GM10266 (cell line): ENCODE measurements around the gene ELAVL4.

Experiments
- DNase-seq: peaks from one replicate; pipeline ENCODE4 v3.0.0; 2012; ENCODE audit errors: extremely low spot score
- TF ChIP-seq, protein P1 (sequence below): IDR thresholded peaks from 2 replicates; pipeline ENCODE4 v1.5.1; 2012; ENCODE audit warnings: mild to moderate bottlenecking, low read depth; ENCODE audit not compliant: control insufficient read depth, insufficient read depth; ENCODE audit errors: missing control alignments

Gene ELAVL4

DNA sequence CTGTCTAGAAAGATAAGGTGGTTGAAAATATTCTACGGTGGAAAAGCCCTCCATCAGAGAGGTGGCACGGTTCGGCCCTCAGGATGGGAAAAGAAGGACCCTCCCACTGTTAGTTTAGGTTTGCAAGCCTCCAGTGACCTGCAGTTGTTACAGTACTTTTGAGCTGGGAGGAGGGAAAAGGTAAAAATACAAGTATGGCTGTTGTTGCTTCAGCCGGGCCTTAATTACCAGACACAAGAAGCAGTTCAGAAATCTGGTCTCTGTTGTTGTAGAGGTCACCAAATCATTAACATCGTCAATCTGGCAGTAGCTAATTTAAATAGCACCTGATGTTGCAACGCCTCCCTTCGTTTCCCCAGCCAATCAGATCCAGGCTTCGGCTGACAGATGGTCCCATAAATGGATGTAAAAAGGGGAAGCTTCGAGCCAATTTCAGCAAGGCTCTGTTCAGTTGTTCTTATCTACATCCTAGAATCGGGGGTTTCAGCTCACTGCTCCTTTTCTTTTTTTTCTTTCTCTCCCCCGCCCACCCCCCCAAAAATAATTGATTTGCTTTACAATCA, at the start of gene ELAVL4:
TSS of gene ELAVL4 (plus strand) at position 424 of the 563 bp plus-strand sequence. CDS start 270 bp downstream, outside the sequence.
- no peak for DNase-seq

DNA sequence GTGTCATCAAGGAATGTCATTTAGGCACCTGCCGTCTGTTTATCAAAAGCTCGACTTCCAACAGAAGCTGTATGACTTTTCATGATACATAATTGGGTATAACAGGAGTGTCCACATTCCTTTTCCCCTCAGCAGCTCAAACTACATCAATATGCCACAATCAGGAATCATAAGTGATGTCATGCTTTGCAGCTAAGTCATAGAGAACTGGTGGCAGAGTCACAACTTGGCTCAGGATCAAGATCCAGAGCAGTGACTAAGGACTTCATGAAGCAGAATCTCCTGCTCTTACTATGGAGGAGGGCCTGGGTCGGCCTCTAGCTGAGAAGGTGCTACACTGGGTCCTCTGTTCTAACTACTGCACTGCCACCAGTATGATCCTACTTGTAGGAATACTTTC, 48.4 kb upstream of the ELAVL4 start:
- DNase-seq = no peak
- TF ChIP-seq, protein P1, sequence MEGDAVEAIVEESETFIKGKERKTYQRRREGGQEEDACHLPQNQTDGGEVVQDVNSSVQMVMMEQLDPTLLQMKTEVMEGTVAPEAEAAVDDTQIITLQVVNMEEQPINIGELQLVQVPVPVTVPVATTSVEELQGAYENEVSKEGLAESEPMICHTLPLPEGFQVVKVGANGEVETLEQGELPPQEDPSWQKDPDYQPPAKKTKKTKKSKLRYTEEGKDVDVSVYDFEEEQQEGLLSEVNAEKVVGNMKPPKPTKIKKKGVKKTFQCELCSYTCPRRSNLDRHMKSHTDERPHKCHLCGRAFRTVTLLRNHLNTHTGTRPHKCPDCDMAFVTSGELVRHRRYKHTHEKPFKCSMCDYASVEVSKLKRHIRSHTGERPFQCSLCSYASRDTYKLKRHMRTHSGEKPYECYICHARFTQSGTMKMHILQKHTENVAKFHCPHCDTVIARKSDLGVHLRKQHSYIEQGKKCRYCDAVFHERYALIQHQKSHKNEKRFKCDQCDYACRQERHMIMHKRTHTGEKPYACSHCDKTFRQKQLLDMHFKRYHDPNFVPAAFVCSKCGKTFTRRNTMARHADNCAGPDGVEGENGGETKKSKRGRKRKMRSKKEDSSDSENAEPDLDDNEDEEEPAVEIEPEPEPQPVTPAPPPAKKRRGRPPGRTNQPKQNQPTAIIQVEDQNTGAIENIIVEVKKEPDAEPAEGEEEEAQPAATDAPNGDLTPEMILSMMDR = no peak

More for the DNA sequence above, at the start of gene ELAVL4:
- TF ChIP-seq, protein P1 = no peak

DNA sequence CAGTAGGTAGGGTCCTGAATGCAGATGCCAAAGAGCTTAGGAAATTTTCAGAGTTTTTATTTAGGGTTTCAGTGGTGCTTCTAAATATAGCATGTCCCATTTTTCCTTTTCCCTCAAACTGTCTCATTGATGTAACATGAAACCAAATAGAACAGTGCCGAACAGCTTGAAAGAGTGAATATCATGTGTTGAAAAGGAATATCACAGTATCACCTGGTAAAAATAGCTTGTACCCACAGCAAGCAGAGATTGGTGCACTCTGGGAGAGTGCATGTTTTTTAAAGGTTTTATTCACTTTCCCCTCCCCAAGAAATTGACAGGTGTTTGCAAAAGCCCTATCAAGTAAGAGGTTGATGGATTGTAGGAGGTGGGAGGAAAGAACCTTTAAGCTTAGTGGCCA, 41.9 kb upstream of the ELAVL4 start:
- DNase-seq = no peak
- TF ChIP-seq, protein P1 = no peak

GRCh38 chr1:50074931-50075330, 33.8 kb upstream of the ELAVL4 start:
- TF ChIP-seq, protein P1 = no peak

DNA sequence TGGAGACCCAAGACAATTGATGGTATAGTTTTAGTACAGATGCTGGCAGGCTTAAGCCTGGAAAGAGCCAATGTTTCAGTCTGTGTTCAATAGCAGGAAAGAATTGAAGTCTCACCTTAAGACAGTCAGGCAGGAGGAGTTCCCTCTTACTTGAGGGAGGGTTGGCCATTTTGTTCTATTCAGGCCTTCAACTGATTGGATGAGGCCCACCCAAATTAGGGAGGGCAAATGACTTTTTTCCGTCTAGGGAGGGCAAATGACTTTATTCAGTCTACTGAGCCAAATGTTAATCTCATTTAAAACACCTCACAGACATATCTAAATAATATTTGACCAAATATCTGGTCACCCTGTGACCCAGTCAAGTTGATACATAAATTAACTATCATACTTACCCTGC, 31.4 kb upstream of the ELAVL4 start:
- TF ChIP-seq, protein P1 = no peak
- DNase-seq = no peak

More at GRCh38 chr1:50074931-50075330, 33.8 kb upstream of the ELAVL4 start:
- DNase-seq = no peak

- DNase-seq = no peak
- TF ChIP-seq, protein P1 = no peak
Measured at GRCh38 chr1:50080904-50081586, 27.7 kb upstream of the ELAVL4 start.

- TF ChIP-seq, protein P1 = no peak
- DNase-seq = no peak
Measured at GRCh38 chr1:50084389-50084788, 24.3 kb upstream of the ELAVL4 start.
